Motor neuron (in vitro differentiated cells): ENCODE results near the gene CABYR. TPM values are rescaled to one million over a fixed set of nuclear protein-coding genes. Genes with fewer than 3 reads are reported as not detected.
A peak's percentile ranks its signal among the peaks of the same experiment; 100 is the strongest.

Experiments
- ATAC-seq, 8 experiments: fragments of 200-7000 bp; cut with Tn5 transposase; replicated peaks in 6 of 8; 2 replicates each; pipeline ENCODE4 v1.8.0; 2021; ENCODE audit warnings: mild to moderate bottlenecking in 8 of 8, moderate library complexity in 8 of 8
- H3K27ac ChIP-seq, 2 donors: fragments of 250-450 bp; sonication (Bioruptor Pico); 2 replicates each; pipeline ENCODE4 v1.9.0; 2021; ENCODE audit warnings: antibody characterized with exemption in 2 of 2, mild to moderate bottlenecking in 2 of 2, moderate library complexity in 1 of 2
- H3K4me1 ChIP-seq, 2 donors: fragments of 250-450 bp; sonication (Bioruptor Pico); replicated peaks in 1 of 2; 2 replicates each; pipeline ENCODE4 v1.6.1; 2021; ENCODE audit warnings: antibody characterized with exemption in 2 of 2, mild to moderate bottlenecking in 2 of 2, moderate library complexity in 1 of 2
- H3K4me3 ChIP-seq, 5 donors: fragments of 250-450 bp; sonication (Bioruptor Pico); 2 replicates each; pipeline ENCODE4 v1.9.0; 2021; ENCODE audit warnings: antibody characterized with exemption in 5 of 5, mild to moderate bottlenecking in 5 of 5, moderate library complexity in 4 of 5
- WGBS, 10 experiments: fragments of 450-650 bp; shearing (Covaris generic); methylation state at CpG; one replicate each; pipeline ENCODE4 v1.0.0; 2022; 5-methylcytosine and 5-hydroxymethylcytosine counted together
- in situ Hi-C, 9 experiments: fragments of 400-800 bp; cut with MboI; loops; one replicate each; pipeline ENCODE4 v1.15.0; 2021; ENCODE audit warnings: low sequenced_read_pairs in 9 of 9, low pct_unique_long_range_greater_than_20kb in 2 of 9; ENCODE audit not compliant: unreplicated experiment in 9 of 9
- total RNA-seq, 8 experiments: library from RNA; unstranded; fragments of 300-600 nt; gene quantifications; 2 replicates each; pipeline versions ENCODE4 v1.2.3 to v1.2.4, GENCODE V29; 2022

The CABYR gene
- 10 to 100 TPM in 1 of 8 experiments, 1 to 10 TPM in 7; 4.2 to 13.9 (median 6.8) TPM for total RNA-seq

GRCh38 chr18:24138789-24139616 lies at the start of gene CABYR:
CABYR (plus strand) TSS chr18:24139062; CDS start chr18:24143115, 4,053 bp downstream.
- ATAC-seq = peak; percentile 89 to 98 (median 96)
- in situ Hi-C loops = no loop called here
- Histone ChIP-seq H3K4me1 (no peaks in the 10 kb centered on the region), H3K4me3 (peak within 1 kb of the TSS; percentile 36 to 42 (median 41)), H3K27ac (no peak within 1 kb of the TSS)
- WGBS, 10 experiments = 0 to 50% (median 5%) methylated on average over 2 to 16 of the region's 63 CpGs; no CpG with 5 or more reads in 3 of the 10 experiments

GRCh38 chr18:24089076-24089475 lies 49.8 kb upstream of the CABYR start:
- peak overlapping the region; percentile 43 to 47 for H3K27ac ChIP-seq
- peaks cover 15 to 24% of the 10 kb centered on the region in 2 donors for H3K4me1 ChIP-seq
- peak in 5 of 8 experiments; percentile 87 to 96 (median 93) for ATAC-seq
- 10 to 100% (median 51%) methylated on average over 1 to 3 of the region's 4 CpGs; no CpG with 5 or more reads in 2 of the 10 experiments for WGBS, 10 experiments
- in situ Hi-C loops = no loop called here
- H3K4me3 ChIP-seq = no peak overlapping the region

- Histone ChIP-seq H3K4me3 (no peak overlapping the region), H3K4me1 (peaks cover 15 to 24% of the 10 kb centered on the region in 2 donors), H3K27ac (peak overlapping the region in 1 of 2 donors; percentile 47)
- in situ Hi-C loops = no loop called here
- ATAC-seq = peak in 5 of 8 experiments; percentile 19 to 60 (median 56)
- 60 to 100% (median 72%) methylated on average over 2 to 4 of the region's 4 CpGs for WGBS, 10 experiments
Observed at GRCh38 chr18:24089515-24090337, 49.1 kb upstream of the CABYR start.

GRCh38 chr18:24090876-24091275 lies 48.0 kb upstream of the CABYR start:
- Histone ChIP-seq H3K4me1 (peaks cover 15 to 24% of the 10 kb centered on the region in 2 donors), H3K27ac (no peak overlapping the region), H3K4me3 (no peak overlapping the region)
- in situ Hi-C loops = no loop called here
- 80 to 100% (median 93%) methylated on average over 1 to 10 of the region's 13 CpGs; no CpG with 5 or more reads in 3 of the 10 experiments for WGBS, 10 experiments
- no peak for ATAC-seq

- Histone ChIP-seq H3K4me1 (peaks cover under 1 to 10% of the 10 kb centered on the region in 2 donors), H3K27ac (no peak overlapping the region), H3K4me3 (no peak overlapping the region)
- in situ Hi-C loops = no loop called here
- ATAC-seq = no peak
Observed at GRCh38 chr18:24094561-24094960, 44.3 kb upstream of the CABYR start.

- no peak overlapping the region for H3K27ac ChIP-seq
- WGBS, 10 experiments = 0 to 100% (median 89%) methylated on average over 1 of the region's 1 CpG; no CpG with 5 or more reads in 1 of the 10 experiments
- H3K4me1 ChIP-seq = no peaks in the 10 kb centered on the region
Observed at GRCh38 chr18:24095976-24096375, 42.9 kb upstream of the CABYR start.

GRCh38 chr18:24103320-24104021 lies 35.4 kb upstream of the CABYR start:
- peaks cover 0 to 6% of the 10 kb centered on the region in 2 donors for H3K4me1 ChIP-seq
- peak in 5 of 8 experiments; percentile 64 to 90 (median 76) for ATAC-seq
- 40 to 100% (median 75%) methylated on average over 1 to 3 of the region's 6 CpGs; no CpG with 5 or more reads in 3 of the 10 experiments for WGBS, 10 experiments
- no peak overlapping the region for H3K27ac ChIP-seq
- in situ Hi-C loops = loop anchor here in 1 of 9 experiments (25.0 kb wide), 1 partner anchor 591 kb away; the partner anchor contains the start of gene RMC1
- no peak overlapping the region for H3K4me3 ChIP-seq

More at GRCh38 chr18:24095976-24096375, 42.9 kb upstream of the CABYR start:
- no peak for ATAC-seq
- in situ Hi-C loops = no loop called here
- H3K4me3 ChIP-seq = no peak overlapping the region

- in situ Hi-C loops = loop anchor here in 1 of 9 experiments (25.0 kb wide), 1 partner anchor 592 kb away; the partner anchor contains the start of gene RMC1
- Histone ChIP-seq H3K4me3 (no peak overlapping the region), H3K27ac (no peak overlapping the region), H3K4me1 (peaks cover 0 to 6% of the 10 kb centered on the region in 2 donors)
- WGBS, 10 experiments = 60 to 87% (median 72%) methylated on average over 1 to 4 of the region's 4 CpGs; no CpG with 5 or more reads in 6 of the 10 experiments
- no peak for ATAC-seq
Observed at GRCh38 chr18:24104486-24104885, 34.4 kb upstream of the CABYR start.

- Histone ChIP-seq H3K4me3 (no peak overlapping the region), H3K27ac (no peak overlapping the region), H3K4me1 (peaks cover 8 to 10% of the 10 kb centered on the region in 2 donors)
- ATAC-seq = no peak
- in situ Hi-C loops = loop anchor here in 1 of 9 experiments (25.0 kb wide), 1 partner anchor 596 kb away; the partner anchor contains the start of gene RMC1
- WGBS, 10 experiments = 57 to 100% (median 100%) methylated on average over 1 of the region's 1 CpG; no CpG with 5 or more reads in 2 of the 10 experiments
Observed at GRCh38 chr18:24108641-24109040, 30.2 kb upstream of the CABYR start.

GRCh38 chr18:24111936-24112335 lies 26.9 kb upstream of the CABYR start:
- no peak overlapping the region for H3K4me3 ChIP-seq
- WGBS, 10 experiments = 70 to 100% (median 100%) methylated on average over 1 to 2 of the region's 2 CpGs; no CpG with 5 or more reads in 3 of the 10 experiments
- no peak overlapping the region for H3K27ac ChIP-seq
- ATAC-seq = no peak
- peaks cover 2 to 10% of the 10 kb centered on the region in 2 donors for H3K4me1 ChIP-seq
- in situ Hi-C loops = loop anchor here in 2 of 9 experiments (10.0 to 25.0 kb wide), 2 partner anchors 157 to 600 kb away; partner anchors contain the start of gene RMC1 (in 1 of the 2)

GRCh38 chr18:24112464-24112863 lies 26.4 kb upstream of the CABYR start:
- Histone ChIP-seq H3K27ac (peak overlapping the region in 1 of 2 donors; percentile 79), H3K4me3 (no peak overlapping the region), H3K4me1 (peaks cover 2 to 10% of the 10 kb centered on the region in 2 donors)
- in situ Hi-C loops = loop anchor here in 2 of 9 experiments (10.0 to 25.0 kb wide), 2 partner anchors 158 to 600 kb away; partner anchors contain the start of gene RMC1 (in 1 of the 2)
- no peak for ATAC-seq
- 59 to 96% (median 90%) methylated on average over 1 to 4 of the region's 4 CpGs; no CpG with 5 or more reads in 2 of the 10 experiments for WGBS, 10 experiments
